ENCODE measurements around the gene OXSR1.

Gene OXSR1

GRCh38 chr3:38124324-38125122 lies 40.8 kb upstream of the OXSR1 start:
- TF ChIP-seq CTCF (IDR thresholded peaks at IDR 0.05; ENCODE audit: extremely low read depth, missing control alignments) = no peak

GRCh38 chr3:38125305-38126120 lies 39.8 kb upstream of the OXSR1 start:
- no peak for DNase-seq (ENCODE audit: low spot score)
- no peak for TF ChIP-seq CTCF (IDR thresholded peaks at IDR 0.05; ENCODE audit: extremely low read depth, missing control alignments)

More at GRCh38 chr3:38124324-38125122, 40.8 kb upstream of the OXSR1 start:
- DNase-seq (ENCODE audit: low spot score) = no peak

GRCh38 chr3:38126121-38126892 lies 39.0 kb upstream of the OXSR1 start:
- no peak for DNase-seq (ENCODE audit: low spot score)
- no peak for TF ChIP-seq CTCF (IDR thresholded peaks at IDR 0.05; ENCODE audit: extremely low read depth, missing control alignments)

GRCh38 chr3:38127611-38128302 lies 37.6 kb upstream of the OXSR1 start:
- no peak for TF ChIP-seq CTCF (IDR thresholded peaks at IDR 0.05; ENCODE audit: extremely low read depth, missing control alignments)
- no peak for DNase-seq (ENCODE audit: low spot score)

- no peak for DNase-seq (ENCODE audit: low spot score)
- no peak for TF ChIP-seq CTCF (IDR thresholded peaks at IDR 0.05; ENCODE audit: extremely low read depth, missing control alignments)
Measured at GRCh38 chr3:38128303-38128655, 37.1 kb upstream of the OXSR1 start.

GRCh38 chr3:38129058-38129457 lies 36.3 kb upstream of the OXSR1 start:
- DNase-seq (ENCODE audit: low spot score) = no peak
- TF ChIP-seq CTCF (IDR thresholded peaks at IDR 0.05; ENCODE audit: extremely low read depth, missing control alignments) = no peak
